Measurements from ENCODE around the gene PARD3B.

Gene PARD3B

GRCh38 chr2:205166745-205167144 lies 621.5 kb downstream of the PARD3B start:
- in situ Hi-C loops (cut with MboI; ENCODE audit: low sequenced_read_pairs, unreplicated experiment), result no loop called here
- TF ChIP-seq CTCF (IDR thresholded peaks at IDR 0.05; ENCODE audit: borderline replicate concordance, control extremely low read depth, extremely low read depth, insufficient read depth, missing control alignments), result no peak
- DNase-seq (ENCODE audit: low spot score), result no peak

- in situ Hi-C loops (cut with MboI; ENCODE audit: low sequenced_read_pairs, unreplicated experiment), result no loop called here
- no peak for TF ChIP-seq CTCF (IDR thresholded peaks at IDR 0.05; ENCODE audit: borderline replicate concordance, control extremely low read depth, extremely low read depth, insufficient read depth, missing control alignments)
- DNase-seq (ENCODE audit: low spot score), result no peak
Observed at GRCh38 chr2:205169012-205169411, 623.7 kb downstream of the PARD3B start.

- no peak for DNase-seq (ENCODE audit: low spot score)
- TF ChIP-seq CTCF (IDR thresholded peaks at IDR 0.05; ENCODE audit: borderline replicate concordance, control extremely low read depth, extremely low read depth, insufficient read depth, missing control alignments), result no peak
- in situ Hi-C loops (cut with MboI; ENCODE audit: low sequenced_read_pairs, unreplicated experiment), result no loop called here
Observed at GRCh38 chr2:205169464-205169863, 624.2 kb downstream of the PARD3B start.

GRCh38 chr2:205170399-205170798 lies 625.1 kb downstream of the PARD3B start:
- in situ Hi-C loops (cut with MboI; ENCODE audit: low sequenced_read_pairs, unreplicated experiment), result no loop called here
- no peak for DNase-seq (ENCODE audit: low spot score)
- no peak for TF ChIP-seq CTCF (IDR thresholded peaks at IDR 0.05; ENCODE audit: borderline replicate concordance, control extremely low read depth, extremely low read depth, insufficient read depth, missing control alignments)

GRCh38 chr2:205171261-205171940 lies 626.1 kb downstream of the PARD3B start:
- DNase-seq (ENCODE audit: low spot score), result no peak
- in situ Hi-C loops (cut with MboI; ENCODE audit: low sequenced_read_pairs, unreplicated experiment), result no loop called here
- TF ChIP-seq CTCF (IDR thresholded peaks at IDR 0.05; ENCODE audit: borderline replicate concordance, control extremely low read depth, extremely low read depth, insufficient read depth, missing control alignments), result no peak

- in situ Hi-C loops (cut with MboI; ENCODE audit: low sequenced_read_pairs, unreplicated experiment), result no loop called here
- TF ChIP-seq CTCF (IDR thresholded peaks at IDR 0.05; ENCODE audit: borderline replicate concordance, control extremely low read depth, extremely low read depth, insufficient read depth, missing control alignments), result no peak
- no peak for DNase-seq (ENCODE audit: low spot score)
Observed at GRCh38 chr2:205175831-205176230, 630.6 kb downstream of the PARD3B start.

Data from GM13976 (cell line).